ENCODE measurements around the gene CARD18.

The CARD18 gene

GRCh38 chr11:105152021-105152512, 12.5 kb upstream of the CARD18 start:
- H3K4me3 ChIP-seq, result no peak overlapping the region

GRCh38 chr11:105149477-105149876, 9.9 kb upstream of the CARD18 start:
- no peak overlapping the region for H3K4me3 ChIP-seq
- no peaks in the 10 kb centered on the region for H3K36me3 ChIP-seq
- no peaks in the 10 kb centered on the region for H3K9me3 ChIP-seq
- intact Hi-C loops (cut with DNase I; ENCODE audit: low total_unique reads), result no loop called here
- no peak overlapping the region for H3K27ac ChIP-seq
- H3K27me3 ChIP-seq, result no peaks in the 10 kb centered on the region
- no peaks in the 10 kb centered on the region for H3K4me1 ChIP-seq
- TF ChIP-seq CTCF (IDR thresholded peaks at IDR 0.05), result no peak
- DNase-seq, result no peak

More at GRCh38 chr11:105152021-105152512, 12.5 kb upstream of the CARD18 start:
- Histone ChIP-seq H3K36me3 (no peaks in the 10 kb centered on the region), H3K4me1 (no peaks in the 10 kb centered on the region), H3K27ac (no peak overlapping the region), H3K27me3 (no peaks in the 10 kb centered on the region), H3K9me3 (no peaks in the 10 kb centered on the region)
- intact Hi-C loops (cut with DNase I; ENCODE audit: low total_unique reads), result no loop called here
- no peak for TF ChIP-seq CTCF (IDR thresholded peaks at IDR 0.05)
- DNase-seq, result no peak

- Histone ChIP-seq H3K4me3 (no peak overlapping the region), H3K36me3 (no peaks in the 10 kb centered on the region), H3K27me3 (no peaks in the 10 kb centered on the region), H3K9me3 (no peaks in the 10 kb centered on the region), H3K27ac (no peak overlapping the region), H3K4me1 (no peaks in the 10 kb centered on the region)
- TF ChIP-seq CTCF (IDR thresholded peaks at IDR 0.05), result no peak
- intact Hi-C loops (cut with DNase I; ENCODE audit: low total_unique reads), result no loop called here
- DNase-seq, result no peak
Observed at GRCh38 chr11:105148241-105148640, 8.7 kb upstream of the CARD18 start.

- Histone ChIP-seq H3K4me1 (no peaks in the 10 kb centered on the region), H3K9me3 (no peaks in the 10 kb centered on the region), H3K36me3 (no peaks in the 10 kb centered on the region), H3K4me3 (no peak overlapping the region), H3K27me3 (no peaks in the 10 kb centered on the region), H3K27ac (no peak overlapping the region)
- intact Hi-C loops (cut with DNase I; ENCODE audit: low total_unique reads), result no loop called here
- no peak for TF ChIP-seq CTCF (IDR thresholded peaks at IDR 0.05)
- no peak for DNase-seq
Observed at GRCh38 chr11:105144887-105145286, 5.3 kb upstream of the CARD18 start.

GRCh38 chr11:105142167-105142566, 2.6 kb upstream of the CARD18 start:
- intact Hi-C loops (cut with DNase I; ENCODE audit: low total_unique reads), result no loop called here
- Histone ChIP-seq H3K9me3 (no peaks in the 10 kb centered on the region), H3K27me3 (no peaks in the 10 kb centered on the region), H3K27ac (no peak overlapping the region), H3K36me3 (no peaks in the 10 kb centered on the region), H3K4me3 (no peak overlapping the region), H3K4me1 (no peaks in the 10 kb centered on the region)
- no peak for DNase-seq
- TF ChIP-seq CTCF (IDR thresholded peaks at IDR 0.05), result no peak

- H3K9me3 ChIP-seq, result no peaks in the 10 kb centered on the region
- no peak overlapping the region for H3K4me3 ChIP-seq
- no peaks in the 10 kb centered on the region for H3K36me3 ChIP-seq
- no peak overlapping the region for H3K27ac ChIP-seq
- no peaks in the 10 kb centered on the region for H3K4me1 ChIP-seq
- DNase-seq, result no peak
- intact Hi-C loops (cut with DNase I; ENCODE audit: low total_unique reads), result no loop called here
- H3K27me3 ChIP-seq, result no peaks in the 10 kb centered on the region
- no peak for TF ChIP-seq CTCF (IDR thresholded peaks at IDR 0.05)
Observed at GRCh38 chr11:105137286-105137685, 2.3 kb downstream of the CARD18 start.

All from tibial artery (tissue), 4 donors.